IMR-90 (cell line): ENCODE data around the gene QSOX2. TPM values are rescaled to one million over a fixed set of nuclear protein-coding genes. Genes with fewer than 3 reads are reported as not detected.

ENCODE experiments used
- ATAC-seq: fragments of 200-7000 bp; cut with Tn5 transposase; 2 replicates; pipeline ENCODE4 v1.9.1; 2020; ENCODE audit warnings: low read depth, mild to moderate bottlenecking, moderate library complexity
- BruUV-seq: library from RNA; stranded (reverse); fragments of 400-500 nt; replicated peaks from 2 replicates; lab custom pipeline; 2021; lab: Mats Ljungman, UMichigan
- CTCF ChIA-PET: fragments of 300-600 bp; formaldehyde crosslinking; extraction: SDS; loops from one replicate; lab custom pipeline; 2021; ENCODE audit warnings: antibody characterized with exemption; lab: Yijun Ruan, JAX
- POLR2A ChIA-PET: fragments of 300-600 bp; sonication (Branson Sonifier 250); formaldehyde crosslinking; loops from one replicate; lab custom pipeline; 2022; ENCODE audit warnings: antibody characterized with exemption; ENCODE audit not compliant: unreplicated experiment; lab: Charles Lee
- DNase-seq: peaks from one replicate; pipeline ENCODE4 v3.0.0; 2013
- H2AFZ ChIP-seq: replicated peaks from 2 replicates; pipeline ENCODE3; 2013; ENCODE audit warnings: low read length, mild to moderate bottlenecking; ENCODE audit not compliant: poor library complexity
- H2AK5ac ChIP-seq: 2 replicates; pipeline ENCODE4 v1.6.1; 2013; ENCODE audit warnings: low read depth, low read length, inconsistent platforms
- H2AK9ac ChIP-seq: replicated peaks from 2 replicates; pipeline ENCODE3; 2013; ENCODE audit warnings: mild to moderate bottlenecking, low read depth, low read length, moderate library complexity; ENCODE audit not compliant: poor library complexity
- H2BK120ac ChIP-seq: 2 replicates; pipeline ENCODE4 v1.6.1; 2013; ENCODE audit warnings: low read depth, low read length, inconsistent platforms
- H2BK15ac ChIP-seq: 3 replicates; pipeline ENCODE4 v1.6.1; 2013; ENCODE audit warnings: low read depth, low read length, inconsistent platforms
- H2BK20ac ChIP-seq: 2 replicates; pipeline ENCODE4 v1.6.1; 2013; ENCODE audit warnings: low read depth, mild to moderate bottlenecking, inconsistent platforms, low read length, moderate library complexity
- H2BK5ac ChIP-seq: 2 replicates; pipeline ENCODE4 v1.6.1; 2013; ENCODE audit warnings: mild to moderate bottlenecking, low read depth, low read length, inconsistent platforms; ENCODE audit not compliant: poor library complexity, severe bottlenecking
- H3K14ac ChIP-seq: replicated peaks from 2 replicates; pipeline ENCODE4 v1.6.1; 2013; ENCODE audit warnings: low read depth, low read length, inconsistent platforms
- H3K18ac ChIP-seq: 2 replicates; pipeline ENCODE4 v1.6.1; 2013; ENCODE audit warnings: low read depth, low read length, control low read depth
- H3K23ac ChIP-seq: 2 replicates; pipeline ENCODE4 v1.6.1; 2013; ENCODE audit warnings: low read depth, low read length, inconsistent platforms
- H3K27ac ChIP-seq: 2 replicates; pipeline ENCODE4 v1.5.1; 2013; ENCODE audit warnings: mild to moderate bottlenecking, control low read depth, low read length; ENCODE audit not compliant: insufficient read depth
- H3K27me3 ChIP-seq: 2 replicates; pipeline ENCODE4 v1.6.1; 2013; ENCODE audit warnings: low read length; ENCODE audit not compliant: control insufficient read depth, insufficient read depth
- H3K36me3 ChIP-seq: 2 replicates; pipeline ENCODE4 v1.6.1; 2013; ENCODE audit warnings: low read length, mixed read lengths; ENCODE audit not compliant: control insufficient read depth, insufficient read depth
- H3K4ac ChIP-seq: 2 replicates; pipeline ENCODE4 v1.6.1; 2013; ENCODE audit warnings: low read depth, low read length, inconsistent platforms
- H3K4me1 ChIP-seq: 2 replicates; pipeline ENCODE4 v1.6.1; 2013; ENCODE audit warnings: low read length, mixed read lengths; ENCODE audit not compliant: control insufficient read depth, insufficient read depth
- H3K4me2 ChIP-seq: 2 replicates; pipeline ENCODE4 v1.6.1; 2013; ENCODE audit warnings: low read depth, mild to moderate bottlenecking, control low read depth, low read length, moderate library complexity
- H3K4me3 ChIP-seq: 2 replicates; pipeline ENCODE4 v1.5.1; 2013; ENCODE audit warnings: low read depth, mild to moderate bottlenecking, control low read depth, low read length, moderate library complexity; ENCODE audit not compliant: insufficient read depth
- H3K56ac ChIP-seq: 2 replicates; pipeline ENCODE4 v1.6.1; 2013; ENCODE audit warnings: low read length, inconsistent platforms; ENCODE audit not compliant: insufficient read depth; ENCODE audit errors: extremely low read depth
- H3K79me1 ChIP-seq, 2 experiments: 2 replicates each; pipeline ENCODE4 v1.6.1; 2013; ENCODE audit warnings: low read length in 2 of 2, inconsistent platforms in 1 of 2, low read depth in 1 of 2
- H3K9ac ChIP-seq: 2 replicates; pipeline ENCODE4 v1.6.1; 2013; ENCODE audit warnings: low read depth, low read length, control low read depth
- H3K9me1 ChIP-seq: 2 replicates; pipeline ENCODE4 v1.6.1; 2013; ENCODE audit warnings: low read length, inconsistent platforms; ENCODE audit not compliant: insufficient read depth
- H3K9me3 ChIP-seq: 2 replicates; pipeline ENCODE4 v1.6.1; 2013; ENCODE audit warnings: low read length; ENCODE audit not compliant: control insufficient read depth, insufficient read depth
- H4K20me1 ChIP-seq: 2 replicates; pipeline ENCODE4 v1.6.1; 2013; ENCODE audit warnings: low read length, inconsistent platforms; ENCODE audit not compliant: insufficient read depth
- H4K5ac ChIP-seq: 2 replicates; pipeline ENCODE4 v1.6.1; 2013; ENCODE audit warnings: mild to moderate bottlenecking, low read depth, low read length, control low read depth
- H4K8ac ChIP-seq, 2 experiments: 2 replicates each; pipeline ENCODE4 v1.6.1; 2013; ENCODE audit warnings: low read depth in 2 of 2, low read length in 2 of 2, control low read depth in 1 of 2, inconsistent platforms in 1 of 2
- H4K91ac ChIP-seq: 2 replicates; pipeline ENCODE4 v1.6.1; 2013; ENCODE audit warnings: low read depth, low read length, inconsistent platforms; ENCODE audit not compliant: insufficient read depth
- BHLHE40 ChIP-seq: fragments of 150-350 bp; IDR thresholded peaks from 2 replicates; pipeline ENCODE4 v1.6.1; 2016; ENCODE audit warnings: mild to moderate bottlenecking, low read depth, low read length
- CEBPB ChIP-seq: IDR thresholded peaks from 2 replicates; pipeline ENCODE4 v1.6.1; 2012; ENCODE audit warnings: low read depth, low read length, improper control_type of control experiment
- CHD1 ChIP-seq: IDR thresholded peaks from 2 replicates; pipeline ENCODE4 v1.6.1; 2012; ENCODE audit warnings: low read depth, low read length, improper control_type of control experiment
- CTCF ChIP-seq: conservative IDR thresholded peaks from 2 replicates; pipeline ENCODE4 v1.5.1; 2012; ENCODE audit warnings: mild to moderate bottlenecking, low read depth, low read length, improper control_type of control experiment
- ELK1 ChIP-seq: fragments of 150-350 bp; IDR thresholded peaks from 2 replicates; pipeline ENCODE4 v1.6.1; 2016; ENCODE audit warnings: low read depth, mild to moderate bottlenecking, low read length, moderate library complexity, borderline replicate concordance
- FOS ChIP-seq: fragments of 150-350 bp; IDR thresholded peaks from 2 replicates; pipeline ENCODE4 v1.6.1; 2016; ENCODE audit warnings: low read depth, low read length
- MAFK ChIP-seq: IDR thresholded peaks from 2 replicates; pipeline ENCODE4 v1.6.1; 2012; ENCODE audit warnings: low read depth, low read length, improper control_type of control experiment
- MAZ ChIP-seq: IDR thresholded peaks from 2 replicates; pipeline ENCODE4 v1.6.1; 2012; ENCODE audit warnings: low read depth, mild to moderate bottlenecking, low read length, improper control_type of control experiment, moderate library complexity, borderline replicate concordance
- MXI1 ChIP-seq: IDR thresholded peaks from 2 replicates; pipeline ENCODE4 v1.6.1; 2012; ENCODE audit warnings: low read depth, mild to moderate bottlenecking, low read length, moderate library complexity, borderline replicate concordance
- NFE2L2 ChIP-seq: fragments of 150-350 bp; IDR thresholded peaks from 2 replicates; pipeline ENCODE4 v1.6.1; 2016; ENCODE audit warnings: low read depth, mild to moderate bottlenecking, low read length
- POLR2A ChIP-seq: IDR thresholded peaks from 2 replicates; pipeline ENCODE4 v1.6.1; 2012; ENCODE audit warnings: mild to moderate bottlenecking, low read depth, low read length
- RAD21 ChIP-seq: IDR thresholded peaks from 2 replicates; pipeline ENCODE4 v1.6.1; 2012; ENCODE audit warnings: low read length, improper control_type of control experiment
- RCOR1 ChIP-seq: IDR thresholded peaks from 2 replicates; pipeline ENCODE4 v1.6.1; 2012; ENCODE audit warnings: mild to moderate bottlenecking, low read length, improper control_type of control experiment; ENCODE audit not compliant: insufficient replicate concordance
- RFX5 ChIP-seq: IDR thresholded peaks from 2 replicates; pipeline ENCODE4 v1.8.0; 2012; ENCODE audit warnings: low read depth, mild to moderate bottlenecking, low read length, moderate library complexity
- SMC3 ChIP-seq: fragments of 150-350 bp; IDR thresholded peaks from 2 replicates; pipeline ENCODE4 v1.6.1; 2016; ENCODE audit warnings: low read depth, mild to moderate bottlenecking, antibody characterized with exemption, low read length, moderate library complexity
- USF2 ChIP-seq: fragments of 150-350 bp; IDR thresholded peaks from 2 replicates; pipeline ENCODE4 v1.6.1; 2017; ENCODE audit warnings: mild to moderate bottlenecking, antibody characterized with exemption, low read length, low read depth
- WGBS, 2 experiments: methylation state at CpG; one replicate each; pipeline versions ENCODE4 v1.1.5 to v1.1.7; 2013; ENCODE audit warnings: missing lambda C conversion rate in 2 of 2; ENCODE audit not compliant: insufficient read length in 1 of 2; ENCODE audit errors: extremely low coverage in 2 of 2; 5-methylcytosine and 5-hydroxymethylcytosine counted together
- dilution Hi-C: fragments of 300-500 bp; cut with HindIII; formaldehyde crosslinking; loops from one replicate; pipeline ENCODE4 v1.14.3; 2018; ENCODE audit warnings: low sequenced_read_pairs; ENCODE audit not compliant: unreplicated experiment
- in situ Hi-C: fragments of 300-500 bp; cut with MboI; formaldehyde crosslinking; loops from 3 replicates; pipeline ENCODE4 v1.14.3; 2019; ENCODE audit warnings: low sequenced_read_pairs, inconsistent platforms, mixed read lengths
- intact Hi-C: fragments of 100-400 bp; cut with micrococcal nuclease; formaldehyde crosslinking; loops from 2 replicates; pipeline ENCODE4 v1.10.0; 2022
- polyA plus RNA-seq, 3 experiments: library from polyadenylated mRNA; depleted of rRNA; stranded (reverse); fragments of >200 nt; gene quantifications; 2 replicates each; pipeline ENCODE4 v1.2.3, GENCODE V29; 2012; ENCODE audit warnings: low replicate concordance in 1 of 3
- total RNA-seq: library from RNA; depleted of rRNA; stranded (reverse); fragments of >200 nt; gene quantifications from 2 replicates; pipeline ENCODE4 v1.2.3, GENCODE V29; 2012

QSOX2 gene
- total and polyA plus RNA-seq, 2 of the 4 experiments (the other 2 are of a cell fraction), result 5.9 to 12.9 TPM

- ATAC-seq (no peak), DNase-seq (no peak)
- Histone ChIP-seq H3K9ac (no peak overlapping the region), H3K27me3 (peaks cover 56% of the 10 kb centered on the region), H4K91ac (no peak overlapping the region), H2AFZ (no peak overlapping the region), H3K4ac (no peak overlapping the region), H3K79me1 (no peaks in the 10 kb centered on the region), H3K14ac (no peak overlapping the region), H3K9me3 (no peaks in the 10 kb centered on the region), H3K56ac (no peak overlapping the region), H3K9me1 (no peaks in the 10 kb centered on the region), H2AK5ac (no peak overlapping the region), H2BK120ac (no peak overlapping the region), H3K18ac (no peak overlapping the region), H3K4me2 (no peak overlapping the region), H4K20me1 (no peaks in the 10 kb centered on the region), H4K5ac (no peak overlapping the region), H3K4me3 (no peak overlapping the region), H3K4me1 (no peaks in the 10 kb centered on the region), H3K23ac (no peak overlapping the region), H4K8ac (no peak overlapping the region), H2BK20ac (no peak overlapping the region), H3K27ac (no peak overlapping the region), H2AK9ac (no peak overlapping the region), H2BK15ac (no peak overlapping the region), H3K36me3 (no peaks in the 10 kb centered on the region), H2BK5ac (no peak overlapping the region)
- in situ Hi-C loops (no loop called here), intact Hi-C loops (no loop called here), dilution Hi-C loops (no loop called here)
- TF ChIP-seq BHLHE40, result no peak
- no peak for TF ChIP-seq RFX5
- no peak for TF ChIP-seq RCOR1
- TF ChIP-seq POLR2A, result no peak
- no peak for TF ChIP-seq ELK1
- no peak for TF ChIP-seq USF2
- TF ChIP-seq MAZ, result no peak
- no peak for TF ChIP-seq CTCF
- no peak for TF ChIP-seq CHD1
- TF ChIP-seq MXI1, result no peak
- TF ChIP-seq SMC3, result no peak
- no peak for TF ChIP-seq FOS
- no peak for TF ChIP-seq RAD21
- no peak for TF ChIP-seq MAFK
- TF ChIP-seq CEBPB, result no peak
- TF ChIP-seq NFE2L2, result no peak
- CTCF ChIA-PET, result no interaction called here
- WGBS, 2 experiments, result 65% methylated on average over 3 of the region's 16 CpGs; no CpG with 5 or more reads in 1 of the 2 experiments
- POLR2A ChIA-PET, result no interaction called here
- no TSS peak for BruUV-seq
Observed at GRCh38 chr9:136172412-136173079, 73.1 kb downstream of the QSOX2 start.
